Measurements from ENCODE around the gene CTSE.

The CTSE gene

GRCh38 chr1:206049919-206050600 lies 26.4 kb upstream of the CTSE start:
- no peak for DNase-seq

- no peak for DNase-seq
These were observed 25.6 kb upstream of the CTSE start for GRCh38 chr1:206049293-206049692.

DNA sequence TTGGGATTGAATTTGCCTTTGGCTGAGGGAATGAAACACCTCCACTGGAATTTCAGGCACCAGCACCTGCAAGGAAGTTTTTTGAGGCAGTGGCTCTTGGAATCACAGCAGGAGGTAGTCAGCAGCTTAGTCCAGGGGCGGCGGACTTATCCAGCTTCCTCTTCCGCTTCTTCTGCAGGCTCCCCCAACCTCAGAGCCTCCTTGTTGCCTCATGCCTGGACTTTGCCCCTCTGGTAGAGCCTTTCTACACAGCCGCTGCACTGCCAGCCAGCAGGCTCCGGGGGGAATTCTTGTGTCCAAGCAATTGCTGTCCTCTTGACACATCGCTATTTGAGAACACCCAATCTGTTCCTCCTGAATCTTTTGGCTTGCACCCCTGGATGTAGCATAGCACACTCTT lies 24.9 kb upstream of the CTSE start:
- DNase-seq: no peak

GRCh38 chr1:206047271-206047670 lies 23.6 kb upstream of the CTSE start:
- no peak for DNase-seq

- DNase-seq: no peak
These were observed 17.9 kb upstream of the CTSE start for GRCh38 chr1:206041640-206042039.

- no peak for DNase-seq
These were observed 16.6 kb upstream of the CTSE start for GRCh38 chr1:206040328-206040727.

DNA sequence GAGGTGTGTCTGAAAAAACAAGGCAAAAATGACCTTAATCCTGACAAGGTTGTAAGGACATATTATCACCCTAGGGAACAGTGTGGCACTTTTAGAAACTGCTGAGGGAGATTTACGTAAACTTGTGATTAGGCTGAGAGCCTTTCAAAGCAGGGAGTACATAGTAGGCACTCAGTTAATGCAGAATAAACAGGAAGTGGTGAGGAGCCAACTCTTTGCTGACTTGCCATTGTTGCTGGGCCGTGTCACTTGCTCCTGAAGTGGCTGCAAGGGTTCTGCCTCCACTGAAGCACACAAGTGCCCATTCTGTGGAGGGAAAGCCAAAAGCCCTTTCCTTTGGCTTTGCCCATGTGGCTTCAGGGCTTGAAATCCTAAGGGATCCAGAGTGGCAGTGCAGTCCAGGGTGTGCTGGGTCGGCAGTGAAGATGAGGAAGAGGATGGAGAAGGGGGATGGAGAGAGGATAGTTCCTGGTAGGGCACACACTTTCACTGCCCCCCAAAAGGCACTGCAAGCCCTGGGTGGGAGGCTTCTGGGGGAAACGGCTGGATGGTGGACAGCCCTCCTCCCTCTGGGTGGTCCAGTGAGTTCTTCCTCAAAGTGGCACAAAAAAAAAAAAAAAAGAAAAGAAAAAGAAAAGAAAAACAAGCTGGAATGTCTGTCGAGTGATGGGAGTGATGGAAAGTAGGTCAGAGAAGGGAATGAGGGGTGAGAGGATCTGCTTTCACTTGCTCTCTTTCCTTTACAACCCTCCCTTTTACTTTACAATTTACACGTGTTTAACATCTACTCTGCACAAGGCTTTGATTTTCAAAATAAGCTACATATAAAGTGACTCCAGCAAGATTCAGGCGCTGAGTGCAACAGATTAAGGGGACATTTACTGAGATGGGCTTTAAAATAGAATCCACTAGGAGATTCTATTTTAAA lies 15.6 kb upstream of the CTSE start:
- no peak for DNase-seq

- DNase-seq: no peak
These were observed 13.9 kb upstream of the CTSE start for GRCh38 chr1:206037581-206037980.

DNA sequence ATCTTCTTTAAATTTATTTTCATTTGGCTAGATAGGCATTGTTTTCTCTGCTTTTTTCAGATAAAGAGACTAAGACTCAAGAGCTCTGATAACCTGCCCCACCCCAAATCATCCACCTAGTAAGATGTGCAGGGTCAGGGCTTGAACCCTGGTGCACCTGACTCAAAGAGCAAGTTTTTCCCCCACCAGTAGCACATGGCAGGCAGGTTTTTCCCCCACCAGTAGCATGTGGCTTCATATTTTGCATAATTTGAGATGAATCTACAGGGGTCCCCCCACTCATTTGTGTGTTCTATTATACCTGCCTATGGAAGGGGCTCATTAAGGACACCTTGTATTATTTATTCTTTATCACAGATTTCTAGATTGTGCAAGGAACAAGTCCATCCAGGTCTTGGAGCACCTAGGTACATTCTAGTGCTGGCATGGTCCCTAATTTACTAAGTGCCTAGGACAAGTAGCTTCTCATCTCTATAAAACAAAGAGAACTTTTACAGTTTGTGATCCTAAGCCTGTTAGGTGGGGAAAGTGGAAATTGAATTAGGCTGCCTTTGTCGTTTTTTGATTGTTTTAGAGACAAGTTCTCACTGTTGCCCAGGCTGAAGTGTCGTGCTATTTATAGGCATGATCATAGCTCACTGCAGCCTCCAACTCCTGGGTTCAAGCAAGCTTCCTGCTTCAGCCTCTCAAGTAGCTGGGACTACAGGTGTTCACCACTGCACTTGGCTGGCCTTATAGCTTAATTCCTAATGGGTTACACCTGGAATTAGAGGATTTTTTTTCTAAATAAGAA lies 13.2 kb upstream of the CTSE start:
- no peak for DNase-seq

- no peak for DNase-seq
These were observed 11.3 kb upstream of the CTSE start for GRCh38 chr1:206035027-206035426.

DNA sequence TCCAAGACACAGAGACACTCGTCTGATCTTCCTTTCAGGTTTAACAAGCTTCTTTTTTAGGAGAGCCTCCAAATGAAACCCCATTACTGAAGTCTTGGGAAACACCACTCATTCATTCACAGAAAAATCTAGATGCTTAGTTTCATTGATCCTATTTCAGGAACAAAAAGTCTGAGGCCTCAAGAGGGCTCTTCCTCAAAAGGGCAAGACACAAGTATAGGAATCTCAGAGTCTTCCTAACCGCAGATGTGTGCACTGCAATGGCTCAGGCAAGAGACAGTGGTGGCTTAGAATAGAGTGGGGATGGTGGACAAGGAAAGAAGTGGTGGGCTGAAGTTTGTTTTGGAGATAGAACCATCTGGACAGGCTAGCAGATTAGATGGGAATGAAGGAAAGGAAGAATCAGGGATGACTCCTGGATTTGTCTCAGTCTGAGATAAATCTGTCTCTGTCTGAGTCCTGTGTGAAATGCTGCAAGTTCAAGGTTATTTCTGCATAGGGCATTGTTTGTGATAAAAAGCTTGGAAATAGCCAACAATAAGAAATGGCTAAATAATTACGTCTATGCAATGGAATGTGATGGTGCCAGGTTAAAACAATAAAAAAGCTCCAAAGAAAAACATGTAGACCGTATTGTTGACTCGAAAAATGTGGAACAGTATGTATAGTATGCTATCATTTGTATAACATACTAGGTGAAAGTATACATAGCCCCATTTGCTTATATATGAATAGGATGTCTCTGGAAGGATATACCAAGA lies 8.9 kb upstream of the CTSE start:
- no peak for DNase-seq

GRCh38 chr1:206030714-206031113 lies 7.0 kb upstream of the CTSE start:
- DNase-seq: peak; percentile 16 to 58 (median 32)

- DNase-seq: no peak
These were observed 6.5 kb upstream of the CTSE start for GRCh38 chr1:206030191-206030590.

DNA sequence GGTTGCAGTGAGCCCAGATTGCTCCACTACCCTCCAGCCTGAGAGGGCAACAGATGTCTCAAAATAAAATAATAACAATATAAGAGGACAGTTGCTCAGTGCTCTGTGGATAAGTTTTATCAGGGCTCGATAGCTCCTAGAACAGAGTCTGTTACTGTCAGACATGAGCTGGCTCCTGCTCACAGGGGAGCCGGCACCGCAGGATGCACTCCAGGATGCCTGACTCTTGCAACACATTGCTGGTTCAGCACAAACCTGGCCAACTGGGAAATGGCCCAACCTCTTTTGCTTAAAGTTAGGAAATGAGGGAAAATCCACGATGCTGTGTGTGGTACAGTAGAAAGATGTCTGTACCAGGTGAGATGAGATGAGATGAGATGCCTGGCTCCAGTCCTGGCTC lies 5.8 kb upstream of the CTSE start:
- DNase-seq: no peak

DNA sequence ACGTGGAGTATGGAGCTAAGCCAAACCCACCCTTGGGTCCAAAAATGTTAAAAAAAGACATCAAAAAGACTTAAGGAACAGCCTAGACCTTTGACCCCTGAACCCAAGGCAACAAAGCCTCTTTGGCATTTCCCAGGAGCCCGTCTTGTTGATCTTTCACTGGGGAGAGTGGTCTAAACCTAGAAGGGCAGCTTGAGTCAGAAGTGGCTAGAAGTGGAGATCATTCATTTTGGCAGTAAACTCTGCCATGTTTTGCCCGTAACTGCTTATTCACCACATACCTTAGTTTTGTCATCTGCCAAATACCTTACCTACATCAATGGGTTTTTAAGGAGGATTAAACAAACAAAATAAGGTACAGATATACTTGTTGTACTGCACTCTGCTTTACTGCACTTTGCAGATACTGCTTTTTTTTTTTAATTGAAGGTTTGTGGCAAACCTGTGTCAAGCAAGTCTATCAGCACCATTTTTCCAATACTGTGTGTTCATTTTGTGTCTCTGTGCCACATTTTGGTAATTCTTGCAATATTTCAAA lies 1.7 kb upstream of the CTSE start:
- no peak for DNase-seq

DNA sequence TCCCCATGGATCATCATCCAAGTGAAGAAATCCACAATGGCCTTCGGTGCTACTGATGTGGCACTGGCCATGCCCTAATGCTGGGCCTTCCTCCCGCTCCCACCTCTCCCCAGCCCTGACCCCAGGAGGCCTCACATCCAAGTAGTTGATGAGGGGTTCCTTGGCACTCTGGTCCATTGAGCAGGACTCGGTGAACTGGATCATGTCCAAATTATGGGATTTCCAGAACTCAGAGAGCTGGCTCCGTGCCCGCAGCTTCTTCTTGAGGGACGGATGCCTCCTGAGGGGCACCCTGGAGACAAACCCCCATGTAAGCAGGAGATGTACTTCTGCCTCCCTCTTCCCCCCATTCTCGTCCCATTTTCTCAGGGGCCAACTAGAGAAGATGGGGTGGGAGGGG lies 929 bp downstream of the CTSE start:
- no peak for DNase-seq

GRCh38 chr1:206021626-206022365 lies 1.9 kb downstream of the CTSE start:
- DNase-seq: no peak

GRCh38 chr1:206021008-206021625 lies 2.6 kb downstream of the CTSE start:
- no peak for DNase-seq

DNA sequence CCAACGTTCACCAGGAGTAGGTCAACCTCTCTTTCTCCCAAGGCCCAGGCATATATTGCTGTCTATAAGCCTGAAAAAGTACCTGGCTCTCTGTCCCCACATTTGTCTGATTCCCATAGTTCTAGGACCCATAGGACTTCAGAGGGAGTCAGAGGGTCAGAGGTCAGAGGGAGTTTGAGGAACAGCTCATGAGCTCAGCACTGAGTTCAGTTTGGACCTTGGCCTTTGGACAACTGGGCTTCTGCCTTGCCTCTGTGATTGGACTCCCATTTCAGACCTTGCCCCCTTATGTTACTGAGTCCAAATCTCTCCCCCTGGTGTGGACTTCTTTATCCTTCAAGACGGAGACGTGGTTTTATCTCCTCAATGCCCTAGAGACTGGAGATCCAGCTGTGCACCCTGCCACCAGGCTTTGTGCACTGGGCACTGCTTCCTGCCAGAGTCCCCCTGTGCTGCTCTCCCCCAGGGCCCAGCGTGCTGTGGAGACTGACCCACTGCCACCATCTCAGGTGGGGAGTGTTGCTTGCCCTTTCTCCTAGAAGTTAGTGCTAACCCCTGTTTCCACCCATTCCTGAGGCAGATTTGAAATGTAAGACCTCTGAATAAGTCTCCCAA lies 3.2 kb downstream of the CTSE start:
- no peak for DNase-seq

GRCh38 chr1:206015071-206015470 lies 8.6 kb downstream of the CTSE start:
- no peak for DNase-seq

DNA sequence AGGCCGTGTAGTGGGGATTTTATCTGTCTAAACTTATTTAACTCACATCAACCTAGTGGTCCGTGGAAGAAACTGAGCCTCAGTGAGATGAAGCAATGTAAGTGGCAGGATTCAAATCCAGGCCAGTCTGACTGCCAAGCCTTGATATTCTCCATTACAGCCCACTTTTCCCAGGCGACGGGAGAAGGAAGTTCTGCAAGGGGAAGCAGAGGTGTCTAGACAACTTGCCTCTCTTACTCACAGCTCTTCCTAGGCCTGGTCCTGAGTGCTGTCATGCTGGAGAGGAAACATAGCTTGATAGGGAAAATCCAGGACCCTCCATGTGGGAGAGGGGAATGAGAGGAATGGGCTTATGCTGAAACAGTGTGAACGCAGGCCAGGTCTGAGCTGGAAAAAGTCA lies 9.1 kb downstream of the CTSE start:
- no peak for DNase-seq

Data from stimulated activated naive CD4-positive, alpha-beta T cell (primary cell).